SK-N-SH (cell line): ENCODE results near the gene TBC1D20. TPM values are rescaled to one million over a fixed set of nuclear protein-coding genes. Genes with fewer than 3 reads are reported as not detected.
A peak's percentile ranks its signal among the peaks of the same experiment; 100 is the strongest.

ENCODE experiments used
- CTCF ChIA-PET: fragments of 300-600, 350-600 bp; formaldehyde crosslinking; extraction: SDS; loops from one replicate; lab custom pipeline; 2021; lab: Yijun Ruan, JAX
- POLR2A ChIA-PET: fragments of 350-600 bp; sonication (Branson Sonifier 250); formaldehyde crosslinking; extraction: SDS; loops from one replicate; lab custom pipeline; 2020; ENCODE audit warnings: antibody characterized with exemption, inconsistent platforms; lab: Yijun Ruan, JAX
- DNase-seq: peaks from one replicate; pipeline ENCODE4 v3.0.0; 2012
- H2AFZ ChIP-seq: fragments of 200-600 bp; sonication (generic); 2 replicates; pipeline ENCODE4 v1.8.1; 2016; ENCODE audit warnings: antibody characterized with exemption, mild to moderate bottlenecking, low read depth
- H3F3A ChIP-seq: fragments of 200-600 bp; sonication (generic); replicated peaks from 2 replicates; pipeline ENCODE3; 2016; ENCODE audit warnings: antibody characterized with exemption, mild to moderate bottlenecking; ENCODE audit not compliant: insufficient read depth
- H3K27ac ChIP-seq, 2 experiments: fragments of 200-500 bp in 1 of 2; fragments of 200-600 bp in 1 of 2; sonication (Bioruptor generic) in 1 of 2; sonication (generic), shearing (Covaris generic) in 1 of 2; 2 replicates each; pipeline versions ENCODE4 v1.5.1 to v1.6.1; 2014 to 2016; ENCODE audit warnings: low read depth in 2 of 2, inconsistent platforms in 1 of 2, low read length in 1 of 2, mild to moderate bottlenecking in 1 of 2, mixed read lengths in 1 of 2
- H3K27me3 ChIP-seq: fragments of 200-600 bp; sonication (generic), shearing (Covaris generic); 2 replicates; pipeline ENCODE4 v1.6.1; 2016; ENCODE audit warnings: mixed run types; ENCODE audit not compliant: insufficient read depth
- H3K36me3 ChIP-seq, 2 experiments: fragments of 200-500 bp in 1 of 2; fragments of 200-600 bp in 1 of 2; sonication (Bioruptor generic) in 1 of 2; sonication (generic) in 1 of 2; replicated peaks in 1 of 2; 2 replicates each; pipeline versions ENCODE3 to v1.5.1; 2014 to 2016; ENCODE audit warnings: low read length in 1 of 2, mild to moderate bottlenecking in 1 of 2; ENCODE audit not compliant: insufficient read depth in 2 of 2, control insufficient read depth in 1 of 2
- H3K4me1 ChIP-seq, 2 experiments: fragments of 200-500 bp in 1 of 2; fragments of 200-600 bp in 1 of 2; sonication (Bioruptor generic) in 1 of 2; sonication (generic), shearing (Covaris generic) in 1 of 2; 2 replicates each; pipeline versions ENCODE4 v1.5.1 to v1.6.1; 2014 to 2016; ENCODE audit warnings: low read depth in 1 of 2, low read length in 1 of 2, mixed run types in 1 of 2; ENCODE audit not compliant: insufficient read depth in 2 of 2, control insufficient read depth in 1 of 2
- H3K4me2 ChIP-seq: fragments of 200-600 bp; sonication (generic), shearing (Covaris generic); 2 replicates; pipeline ENCODE4 v1.6.1; 2017; ENCODE audit warnings: mixed run types
- H3K4me3 ChIP-seq, 2 experiments: fragments of 200-500 bp in 1 of 2; fragments of 200-600 bp in 1 of 2; sonication (Bioruptor generic) in 1 of 2; sonication (generic), shearing (Covaris generic) in 1 of 2; 2 replicates each; pipeline versions ENCODE4 v1.5.1 to v1.8.1; 2014 to 2016; ENCODE audit warnings: low read depth in 2 of 2, inconsistent platforms in 1 of 2, low read length in 1 of 2, mild to moderate bottlenecking in 1 of 2, mixed read lengths in 1 of 2, moderate library complexity in 1 of 2
- H3K79me2 ChIP-seq: fragments of 200-600 bp; sonication (generic); 2 replicates; pipeline ENCODE4 v1.8.1; 2017; ENCODE audit warnings: mild to moderate bottlenecking; ENCODE audit not compliant: insufficient read depth
- H3K9ac ChIP-seq: fragments of 200-600 bp; sonication (generic); 2 replicates; pipeline ENCODE4 v1.6.1; 2017; ENCODE audit warnings: mixed run types
- H3K9me2 ChIP-seq: fragments of 200-600 bp; sonication (generic); 2 replicates; pipeline ENCODE4 v1.6.1; 2017; ENCODE audit warnings: mixed run types
- H3K9me3 ChIP-seq: fragments of 200-600 bp; sonication (generic); 2 replicates; pipeline ENCODE4 v1.6.1; 2017; ENCODE audit warnings: mixed run types, mild to moderate bottlenecking, moderate library complexity
- H4K20me1 ChIP-seq: fragments of 200-600 bp; sonication (generic); 2 replicates; pipeline ENCODE4 v1.6.1; 2017; ENCODE audit warnings: mild to moderate bottlenecking, mixed run types; ENCODE audit not compliant: insufficient read depth
- ELF1 ChIP-seq: IDR thresholded peaks from 2 replicates; pipeline ENCODE4 v1.4.0; 2012
- FOSL2 ChIP-seq: IDR thresholded peaks from 2 replicates; pipeline ENCODE4 v1.4.0; 2012; ENCODE audit warnings: low read depth, mild to moderate bottlenecking, moderate library complexity, borderline replicate concordance
- JUND ChIP-seq: IDR thresholded peaks from 2 replicates; pipeline ENCODE4 v1.4.0; 2012
- MXI1 ChIP-seq: IDR thresholded peaks from 2 replicates; pipeline ENCODE4 v1.6.1; 2012; ENCODE audit warnings: mild to moderate bottlenecking, low read depth, low read length, improper control_type of control experiment
- NFIC ChIP-seq: IDR thresholded peaks from 2 replicates; pipeline ENCODE4 v1.4.0; 2012; ENCODE audit warnings: borderline replicate concordance
- RAD21 ChIP-seq: IDR thresholded peaks from 2 replicates; pipeline ENCODE4 v1.6.1; 2012; ENCODE audit warnings: mild to moderate bottlenecking, low read length
- RCOR1 ChIP-seq: fragments of 150-350 bp; IDR thresholded peaks from 2 replicates; pipeline ENCODE4 v1.6.1; 2017; ENCODE audit warnings: antibody characterized with exemption, low read length
- RXRA ChIP-seq: IDR thresholded peaks from 2 replicates; pipeline ENCODE4 v1.4.0; 2012; ENCODE audit warnings: low read depth, mild to moderate bottlenecking, borderline replicate concordance
- WGBS: methylation state at CpG from one replicate; pipeline ENCODE4 v1.1.6; 2017; ENCODE audit warnings: low lambda C conversion rate; 5-methylcytosine and 5-hydroxymethylcytosine counted together
- polyA plus RNA-seq, 3 experiments: library from polyadenylated mRNA; depleted of rRNA; stranded (reverse); fragments of >200 nt; gene quantifications; 2 replicates each; pipeline ENCODE4 v1.2.3, GENCODE V29; 2012
- TF ChIP-seq, protein P1 (sequence below): IDR thresholded peaks from 2 replicates; pipeline ENCODE4 v1.4.0; 2012; ENCODE audit warnings: low read depth, borderline replicate concordance
- TF ChIP-seq, protein P2 (sequence below): IDR thresholded peaks from 2 replicates; pipeline ENCODE4 v1.6.1; 2012; ENCODE audit warnings: mild to moderate bottlenecking, low read depth, low read length, moderate library complexity

The TBC1D20 gene
- polyA plus RNA-seq, 1 of the 3 experiments (the other 2 are of a cell fraction) = 27.7 TPM

DNA sequence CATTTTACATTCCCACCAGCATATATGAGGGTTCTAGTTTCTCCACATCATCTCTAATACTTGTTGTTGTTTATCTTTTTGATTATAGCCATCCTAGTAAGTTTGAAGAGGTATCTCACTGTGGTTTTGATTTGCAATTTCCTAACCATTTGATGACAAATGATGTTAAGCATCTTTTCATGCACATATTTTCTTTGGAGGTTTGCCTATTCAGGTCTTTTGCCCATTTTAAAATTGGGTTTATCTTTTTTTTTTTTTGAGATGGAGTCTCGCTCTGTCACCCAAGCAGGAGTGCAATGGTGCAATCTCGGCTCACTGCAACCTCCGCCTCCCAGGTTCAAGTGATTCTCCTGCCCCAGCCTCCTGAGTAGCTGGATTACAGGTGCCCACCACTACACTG is 50.3 kb downstream of the TBC1D20 start (continued):
- TF ChIP-seq JUND = no peak
- no peak for TF ChIP-seq RCOR1
- no peak for TF ChIP-seq RAD21
- no peak for TF ChIP-seq RXRA

DNA sequence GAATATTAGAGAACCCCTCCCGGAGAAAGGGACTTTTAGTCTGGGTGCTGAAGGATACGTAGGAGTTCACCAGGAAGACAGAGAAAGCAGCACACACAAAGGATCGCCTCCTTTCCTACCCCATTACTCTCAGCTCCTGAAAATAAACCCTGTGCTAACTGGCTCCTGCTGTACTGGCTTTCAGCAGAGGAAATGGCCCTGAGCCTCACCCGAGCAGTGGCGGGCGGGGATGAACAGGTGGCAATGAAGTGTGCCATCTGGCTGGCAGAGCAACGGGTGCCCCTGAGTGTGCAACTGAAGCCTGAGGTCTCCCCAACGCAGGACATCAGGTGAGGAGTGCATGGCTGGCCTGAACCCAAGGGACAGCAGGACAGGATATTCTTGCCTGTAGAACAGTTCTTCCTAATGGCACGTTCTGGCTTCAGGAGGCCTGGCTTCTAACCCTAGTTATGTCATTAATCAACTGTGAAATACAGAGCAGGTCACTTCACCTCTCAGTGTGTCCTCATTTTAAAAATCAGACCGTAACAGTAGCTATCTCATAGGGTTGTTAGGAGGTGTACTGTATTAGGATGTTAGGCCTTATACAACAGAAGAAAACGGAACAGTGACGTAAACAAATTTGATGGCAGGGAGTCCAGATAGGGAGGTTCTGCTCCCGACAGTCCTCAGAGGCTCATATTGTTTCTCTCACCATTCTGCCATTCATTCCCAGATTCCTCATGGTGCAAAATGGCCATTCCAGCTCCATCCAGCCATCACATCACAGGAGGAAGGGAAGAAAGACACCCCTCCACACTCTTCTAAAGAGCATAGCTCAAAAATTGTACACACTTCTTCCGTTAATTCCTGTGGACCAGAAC is 52.4 kb downstream of the TBC1D20 start:
- TF ChIP-seq ELF1 = no peak
- TF ChIP-seq RAD21 = no peak
- TF ChIP-seq, protein P1, sequence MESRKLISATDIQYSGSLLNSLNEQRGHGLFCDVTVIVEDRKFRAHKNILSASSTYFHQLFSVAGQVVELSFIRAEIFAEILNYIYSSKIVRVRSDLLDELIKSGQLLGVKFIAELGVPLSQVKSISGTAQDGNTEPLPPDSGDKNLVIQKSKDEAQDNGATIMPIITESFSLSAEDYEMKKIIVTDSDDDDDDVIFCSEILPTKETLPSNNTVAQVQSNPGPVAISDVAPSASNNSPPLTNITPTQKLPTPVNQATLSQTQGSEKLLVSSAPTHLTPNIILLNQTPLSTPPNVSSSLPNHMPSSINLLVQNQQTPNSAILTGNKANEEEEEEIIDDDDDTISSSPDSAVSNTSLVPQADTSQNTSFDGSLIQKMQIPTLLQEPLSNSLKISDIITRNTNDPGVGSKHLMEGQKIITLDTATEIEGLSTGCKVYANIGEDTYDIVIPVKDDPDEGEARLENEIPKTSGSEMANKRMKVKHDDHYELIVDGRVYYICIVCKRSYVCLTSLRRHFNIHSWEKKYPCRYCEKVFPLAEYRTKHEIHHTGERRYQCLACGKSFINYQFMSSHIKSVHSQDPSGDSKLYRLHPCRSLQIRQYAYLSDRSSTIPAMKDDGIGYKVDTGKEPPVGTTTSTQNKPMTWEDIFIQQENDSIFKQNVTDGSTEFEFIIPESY = no peak
- TF ChIP-seq, protein P2, sequence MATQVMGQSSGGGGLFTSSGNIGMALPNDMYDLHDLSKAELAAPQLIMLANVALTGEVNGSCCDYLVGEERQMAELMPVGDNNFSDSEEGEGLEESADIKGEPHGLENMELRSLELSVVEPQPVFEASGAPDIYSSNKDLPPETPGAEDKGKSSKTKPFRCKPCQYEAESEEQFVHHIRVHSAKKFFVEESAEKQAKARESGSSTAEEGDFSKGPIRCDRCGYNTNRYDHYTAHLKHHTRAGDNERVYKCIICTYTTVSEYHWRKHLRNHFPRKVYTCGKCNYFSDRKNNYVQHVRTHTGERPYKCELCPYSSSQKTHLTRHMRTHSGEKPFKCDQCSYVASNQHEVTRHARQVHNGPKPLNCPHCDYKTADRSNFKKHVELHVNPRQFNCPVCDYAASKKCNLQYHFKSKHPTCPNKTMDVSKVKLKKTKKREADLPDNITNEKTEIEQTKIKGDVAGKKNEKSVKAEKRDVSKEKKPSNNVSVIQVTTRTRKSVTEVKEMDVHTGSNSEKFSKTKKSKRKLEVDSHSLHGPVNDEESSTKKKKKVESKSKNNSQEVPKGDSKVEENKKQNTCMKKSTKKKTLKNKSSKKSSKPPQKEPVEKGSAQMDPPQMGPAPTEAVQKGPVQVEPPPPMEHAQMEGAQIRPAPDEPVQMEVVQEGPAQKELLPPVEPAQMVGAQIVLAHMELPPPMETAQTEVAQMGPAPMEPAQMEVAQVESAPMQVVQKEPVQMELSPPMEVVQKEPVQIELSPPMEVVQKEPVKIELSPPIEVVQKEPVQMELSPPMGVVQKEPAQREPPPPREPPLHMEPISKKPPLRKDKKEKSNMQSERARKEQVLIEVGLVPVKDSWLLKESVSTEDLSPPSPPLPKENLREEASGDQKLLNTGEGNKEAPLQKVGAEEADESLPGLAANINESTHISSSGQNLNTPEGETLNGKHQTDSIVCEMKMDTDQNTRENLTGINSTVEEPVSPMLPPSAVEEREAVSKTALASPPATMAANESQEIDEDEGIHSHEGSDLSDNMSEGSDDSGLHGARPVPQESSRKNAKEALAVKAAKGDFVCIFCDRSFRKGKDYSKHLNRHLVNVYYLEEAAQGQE = no peak
- no peak for TF ChIP-seq NFIC
- no peak for TF ChIP-seq FOSL2
- TF ChIP-seq MXI1 = no peak
- Histone ChIP-seq H4K20me1 (peaks cover 11% of the 10 kb centered on the region), H3F3A (peaks cover 9% of the 10 kb centered on the region), H3K9me2 (no peaks in the 10 kb centered on the region), H3K9ac (0 out of 2 replicates have a peak overlapping the region, but pooled peaks have one; percentile 99), H3K4me2 (peak overlapping the region; percentile 98), H3K4me3 (peak overlapping the region; percentile 86 to 99), H3K36me3 (peaks cover 14 to 43% of the 10 kb centered on the region in 2 experiments), H3K9me3 (no peaks in the 10 kb centered on the region), H3K27ac (no peak overlapping the region), H3K27me3 (no peaks in the 10 kb centered on the region), H3K4me1 (peaks cover 4 to 18% of the 10 kb centered on the region in 2 experiments; a peak in 2 of 4 replicates), H3K79me2 (peaks cover 65% of the 10 kb centered on the region), H2AFZ (no peak overlapping the region)
- no peak for DNase-seq
- 81% methylated on average over 11 of the region's 14 CpGs for WGBS
- ChIA-PET CTCF (interaction anchor here (0.9 to 1.0 kb wide), 2 partner anchors 22 to 55 kb away, joined by 4 to 5 read pairs; no protein-coding TSS in a partner anchor), POLR2A (no interaction called here)
